BJ (cell line): ENCODE results near the gene RPS6KC1. TPM values are rescaled to one million over a fixed set of nuclear protein-coding genes. Genes with fewer than 3 reads are reported as not detected.

Experiments
- CTCF ChIA-PET: fragments of 350-600 bp; formaldehyde crosslinking; extraction: SDS; loops from one replicate; lab custom pipeline; 2021; ENCODE audit warnings: antibody characterized with exemption, inconsistent platforms; lab: Yijun Ruan, JAX
- POLR2A ChIA-PET: fragments of 300-600 bp; sonication (Branson Sonifier 250); formaldehyde crosslinking; extraction: SDS; loops from one replicate; lab custom pipeline; 2021; ENCODE audit warnings: antibody characterized with exemption; lab: Charles Lee
- DNase-seq: peaks from one replicate; pipeline ENCODE4 v3.0.0-alpha.2; 2011; ENCODE audit warnings: low read depth
- H3K27me3 ChIP-seq: 2 replicates; pipeline ENCODE4 v1.6.0; 2011; ENCODE audit warnings: low read length; ENCODE audit not compliant: control insufficient read depth, insufficient read depth
- H3K36me3 ChIP-seq: 2 replicates; pipeline ENCODE4 v1.5.1; 2011; ENCODE audit warnings: low read length; ENCODE audit not compliant: control insufficient read depth, insufficient read depth
- H3K4me3 ChIP-seq: 2 replicates; pipeline ENCODE4 v1.5.1; 2011; ENCODE audit warnings: low read depth, mild to moderate bottlenecking, control low read depth, low read length
- polyA plus RNA-seq: library from polyadenylated mRNA; depleted of rRNA; stranded (reverse); fragments of >200 nt; gene quantifications from 2 replicates; pipeline ENCODE4 v1.2.3, GENCODE V29; 2011
- TF ChIP-seq, protein P1 (sequence below): IDR thresholded peaks from 2 replicates; pipeline ENCODE4 v1.5.1; 2011; ENCODE audit warnings: low read depth, mild to moderate bottlenecking, control low read depth, inconsistent platforms, low read length, moderate library complexity; ENCODE audit not compliant: insufficient read depth

Gene RPS6KC1
- polyA plus RNA-seq, 1 experiment: 6.7 TPM

DNA sequence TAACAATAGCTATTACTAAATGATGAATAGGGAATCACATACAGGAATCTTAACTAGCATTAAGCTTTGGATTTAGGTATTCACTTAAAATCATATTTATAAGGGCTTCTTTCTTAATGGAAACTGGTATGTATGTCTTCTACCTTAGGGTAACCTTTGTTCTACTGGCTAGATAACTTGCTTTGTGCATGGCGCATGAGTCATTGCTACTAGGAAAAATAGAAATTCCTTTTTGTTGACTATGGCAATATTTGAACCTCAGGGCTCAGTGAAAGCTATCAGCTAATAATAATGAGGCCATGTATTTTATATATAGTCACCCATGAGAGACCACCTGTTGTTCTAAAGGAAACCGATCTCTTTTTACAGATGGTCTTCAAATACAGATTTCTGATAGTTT is 72.5 kb downstream of the RPS6KC1 start:
- ChIA-PET POLR2A (interaction anchor here (0.6 kb wide), 1 partner anchor 1353 kb away, joined by 3 read pairs; no protein-coding TSS in a partner anchor), CTCF (interaction anchor here (0.6 to 2.2 kb wide), 6 partner anchors 12 to 1000 kb away, joined by 3 to 7 read pairs (median 4); no protein-coding TSS in a partner anchor)
- no peak for DNase-seq
- no peaks in the 10 kb centered on the region for H3K36me3 ChIP-seq
- no peaks in the 10 kb centered on the region for H3K27me3 ChIP-seq
- no peak overlapping the region for H3K4me3 ChIP-seq
- TF ChIP-seq, protein P1, sequence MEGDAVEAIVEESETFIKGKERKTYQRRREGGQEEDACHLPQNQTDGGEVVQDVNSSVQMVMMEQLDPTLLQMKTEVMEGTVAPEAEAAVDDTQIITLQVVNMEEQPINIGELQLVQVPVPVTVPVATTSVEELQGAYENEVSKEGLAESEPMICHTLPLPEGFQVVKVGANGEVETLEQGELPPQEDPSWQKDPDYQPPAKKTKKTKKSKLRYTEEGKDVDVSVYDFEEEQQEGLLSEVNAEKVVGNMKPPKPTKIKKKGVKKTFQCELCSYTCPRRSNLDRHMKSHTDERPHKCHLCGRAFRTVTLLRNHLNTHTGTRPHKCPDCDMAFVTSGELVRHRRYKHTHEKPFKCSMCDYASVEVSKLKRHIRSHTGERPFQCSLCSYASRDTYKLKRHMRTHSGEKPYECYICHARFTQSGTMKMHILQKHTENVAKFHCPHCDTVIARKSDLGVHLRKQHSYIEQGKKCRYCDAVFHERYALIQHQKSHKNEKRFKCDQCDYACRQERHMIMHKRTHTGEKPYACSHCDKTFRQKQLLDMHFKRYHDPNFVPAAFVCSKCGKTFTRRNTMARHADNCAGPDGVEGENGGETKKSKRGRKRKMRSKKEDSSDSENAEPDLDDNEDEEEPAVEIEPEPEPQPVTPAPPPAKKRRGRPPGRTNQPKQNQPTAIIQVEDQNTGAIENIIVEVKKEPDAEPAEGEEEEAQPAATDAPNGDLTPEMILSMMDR: no peak

GRCh38 chr1:213124590-213124989 is 73.5 kb downstream of the RPS6KC1 start:
- H3K27me3 ChIP-seq: no peaks in the 10 kb centered on the region
- TF ChIP-seq, protein P1: no peak
- no peaks in the 10 kb centered on the region for H3K36me3 ChIP-seq
- DNase-seq: no peak
- ChIA-PET CTCF (no interaction called here), POLR2A (no interaction called here)
- H3K4me3 ChIP-seq: no peak overlapping the region

DNA sequence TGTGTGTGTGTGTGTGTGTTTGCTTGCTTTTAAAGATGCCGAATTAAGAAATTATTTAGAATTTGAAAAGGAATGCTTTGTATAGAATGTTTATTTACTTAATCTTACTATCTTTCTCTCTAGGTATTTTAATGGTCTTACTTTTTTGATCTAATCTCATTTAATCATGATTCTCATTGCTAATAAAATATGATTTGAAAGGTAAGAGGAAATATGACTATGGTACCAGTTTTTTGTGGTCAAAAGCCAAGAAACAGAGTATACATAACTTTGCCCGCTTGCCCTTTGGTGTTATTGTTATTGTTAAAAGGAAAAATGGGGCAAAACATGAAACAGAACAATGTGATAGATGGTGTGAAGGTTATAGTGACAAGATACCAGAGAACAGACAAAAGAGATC is 74.6 kb downstream of the RPS6KC1 start:
- DNase-seq: no peak
- ChIA-PET POLR2A (interaction anchor here (0.6 kb wide), 1 partner anchor 44 kb away, joined by 4 read pairs; no protein-coding TSS in a partner anchor), CTCF (no interaction called here)
- Histone ChIP-seq H3K4me3 (no peak overlapping the region), H3K36me3 (no peaks in the 10 kb centered on the region), H3K27me3 (no peaks in the 10 kb centered on the region)
- TF ChIP-seq, protein P1: no peak

- DNase-seq: no peak
- POLR2A ChIA-PET: no interaction called here
- no peaks in the 10 kb centered on the region for H3K36me3 ChIP-seq
Measured at GRCh38 chr1:213127074-213127473, 76.0 kb downstream of the RPS6KC1 start.

GRCh38 chr1:213131851-213132655 is 81.0 kb downstream of the RPS6KC1 start:
- ChIA-PET POLR2A (no interaction called here), CTCF (no interaction called here)
- DNase-seq: no peak

More at GRCh38 chr1:213127074-213127473, 76.0 kb downstream of the RPS6KC1 start:
- no peaks in the 10 kb centered on the region for H3K27me3 ChIP-seq
- TF ChIP-seq, protein P1: no peak
- CTCF ChIA-PET: no interaction called here
- no peak overlapping the region for H3K4me3 ChIP-seq

More at GRCh38 chr1:213131851-213132655, 81.0 kb downstream of the RPS6KC1 start:
- TF ChIP-seq, protein P1: no peak
- Histone ChIP-seq H3K36me3 (no peaks in the 10 kb centered on the region), H3K27me3 (no peaks in the 10 kb centered on the region), H3K4me3 (no peak overlapping the region)
